ENCODE results near the gene CDK10.

- no peak for TF ChIP-seq POLR2A (IDR thresholded peaks at IDR 0.05; ENCODE audit: low read depth, low read length)
- TF ChIP-seq POLR2AphosphoS5 (IDR thresholded peaks at IDR 0.05; ENCODE audit: low read depth, low read length) = no peak
- TF ChIP-seq TAF1 (IDR thresholded peaks at IDR 0.05; ENCODE audit: borderline replicate concordance, low read depth, low read length) = no peak
Measured at GRCh38 chr16:89687092-89687940, 827 bp downstream of the CDK10 start.

Data from GM12892 (cell line).